NCI-H1092 treated with DMSO at 0.1 percent for 48 hours (cell line): ENCODE measurements around the gene ZNF283.
"Not testable (repeated sequence)": the region's sequence is repeated elsewhere in the genome, so short reads cannot be mapped to it uniquely, and the experiment has no call there.

Experiments used
- DNase-seq: peaks from one replicate; lab custom pipeline; 2025; lab: John Stamatoyannopoulos, UW

ZNF283 gene

GRCh38 chr19:43799502-43800142, 27.5 kb upstream of the ZNF283 start:
- DNase-seq: no peak

DNA sequence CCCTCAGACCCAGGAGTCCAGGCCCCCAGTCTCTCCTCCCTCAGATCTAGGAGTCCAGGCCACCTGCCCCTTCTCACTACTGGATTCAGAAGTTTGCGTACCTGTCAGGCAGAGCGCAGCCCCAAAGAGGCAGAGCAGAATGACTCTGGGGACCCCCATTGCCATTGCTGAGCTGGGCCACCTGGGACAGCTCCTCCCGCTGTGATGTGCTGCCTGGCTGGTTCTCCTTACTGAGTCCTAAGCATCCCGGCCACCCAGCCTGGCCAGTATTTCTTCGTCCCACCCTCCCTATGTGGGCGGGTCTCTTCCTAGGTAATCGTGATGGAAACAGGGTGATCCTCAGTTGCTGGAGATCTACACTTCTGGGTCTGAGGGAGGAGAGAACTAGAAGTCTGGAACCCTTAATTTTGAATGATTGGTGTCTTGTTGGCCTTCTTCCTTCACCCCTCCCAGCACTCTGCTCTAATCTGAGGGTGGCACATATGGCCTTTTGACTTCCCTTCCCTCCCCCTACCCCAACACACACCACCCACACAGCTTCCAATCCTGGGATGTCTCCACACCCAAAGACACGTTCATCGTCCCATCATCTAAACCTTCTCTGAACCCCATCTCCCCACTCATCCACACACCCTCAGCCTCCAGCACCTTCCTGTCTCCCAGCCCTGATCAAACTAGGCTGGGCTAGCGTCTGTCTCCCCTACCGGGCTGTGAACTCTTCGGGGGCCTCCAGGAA, 24.7 kb upstream of the ZNF283 start, which contains the start of gene LYPD5:
LYPD5 (minus strand) TSS at position 232 of the 736 bp plus-strand sequence; CDS start at position 165, 67 bp downstream.
- DNase-seq: no peak

- DNase-seq: no peak
Measured at GRCh38 chr19:43804432-43804831, 22.7 kb upstream of the ZNF283 start.

GRCh38 chr19:43806401-43806800, 20.7 kb upstream of the ZNF283 start:
- not testable (repeated sequence) for DNase-seq

DNA sequence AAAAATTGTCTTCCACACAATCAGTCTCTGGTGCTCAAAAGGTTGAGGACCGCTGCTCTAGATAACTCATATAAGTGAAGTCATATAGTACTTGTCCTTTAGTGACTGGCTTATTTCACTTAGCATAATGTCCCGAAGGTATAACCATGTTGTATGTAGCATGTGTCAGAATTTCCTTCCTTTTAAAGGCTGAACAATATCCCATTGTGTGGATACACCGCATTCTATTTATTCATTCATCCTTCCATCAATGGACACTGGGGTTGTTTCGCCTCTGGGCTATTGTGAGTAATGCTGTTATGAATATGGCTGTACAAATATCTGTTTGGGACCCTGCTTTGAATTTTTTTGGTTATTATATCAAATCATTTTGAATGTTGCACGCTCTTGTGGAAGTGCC, 20.3 kb upstream of the ZNF283 start:
- DNase-seq: no peak

DNA sequence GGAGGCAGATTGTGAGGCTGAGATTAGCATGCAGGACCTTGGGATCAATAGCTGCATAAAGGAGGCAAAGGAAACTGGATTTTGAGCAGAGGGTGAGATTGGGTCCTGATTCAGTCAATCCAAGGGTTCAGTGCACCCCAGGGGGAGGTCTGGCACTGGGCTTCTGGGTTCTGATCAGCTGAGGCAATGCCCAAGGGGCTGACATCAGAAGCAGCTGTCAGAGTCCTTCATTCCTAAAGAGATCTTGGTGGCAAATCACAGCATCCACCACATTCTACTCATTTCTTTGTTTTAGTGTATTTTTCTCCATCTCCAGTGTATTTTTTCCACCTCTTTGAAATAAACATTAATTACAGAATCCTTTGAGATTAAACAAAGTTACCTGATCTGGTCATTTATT, 19.5 kb upstream of the ZNF283 start:
- DNase-seq: no peak

DNA sequence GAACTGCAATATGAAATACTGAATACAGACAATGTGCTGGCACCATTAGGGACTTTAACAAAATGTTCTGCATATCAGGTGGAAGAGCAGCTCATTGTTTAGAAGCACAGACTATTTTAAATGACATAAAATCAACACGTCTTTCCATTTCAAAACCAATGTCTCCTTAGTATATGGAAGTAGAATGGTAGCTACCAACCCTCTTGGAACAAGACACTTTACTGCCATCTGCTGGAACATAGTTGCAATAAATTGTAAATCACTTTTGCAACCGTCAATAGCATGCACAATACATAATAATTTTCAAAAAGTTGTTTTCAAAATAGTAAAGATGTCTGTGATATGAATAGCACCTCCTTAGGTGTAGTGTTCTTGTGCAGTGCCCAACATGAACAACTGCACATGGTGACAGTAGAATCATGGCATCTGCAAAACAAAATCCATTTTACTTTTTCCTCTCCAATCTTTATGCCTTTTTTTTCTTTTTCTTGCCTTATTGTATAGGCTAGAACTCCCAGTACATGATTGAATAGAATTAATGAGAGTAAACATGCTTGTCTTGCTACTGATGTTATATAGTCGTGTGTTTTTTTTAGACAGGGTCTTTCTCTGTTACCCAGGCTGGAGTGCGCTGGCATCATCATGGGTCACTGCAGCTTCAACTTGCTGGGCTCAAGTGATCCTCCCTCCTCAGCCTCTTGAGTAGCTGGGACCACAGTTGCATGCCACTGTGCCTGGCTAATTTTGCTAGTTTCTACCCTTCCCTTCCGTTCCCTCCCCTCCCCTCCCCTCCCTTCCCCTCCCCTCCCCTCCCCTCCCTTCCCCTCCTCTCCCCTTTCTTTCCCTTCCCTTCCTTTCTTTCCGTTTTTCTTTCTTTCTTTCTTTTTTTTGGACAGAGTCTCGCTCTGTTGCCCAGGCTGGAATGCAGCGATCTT, 17.1 kb upstream of the ZNF283 start:
- peak; percentile 23 for DNase-seq

- DNase-seq: no peak
Measured at GRCh38 chr19:43811837-43812236, 15.3 kb upstream of the ZNF283 start.

DNA sequence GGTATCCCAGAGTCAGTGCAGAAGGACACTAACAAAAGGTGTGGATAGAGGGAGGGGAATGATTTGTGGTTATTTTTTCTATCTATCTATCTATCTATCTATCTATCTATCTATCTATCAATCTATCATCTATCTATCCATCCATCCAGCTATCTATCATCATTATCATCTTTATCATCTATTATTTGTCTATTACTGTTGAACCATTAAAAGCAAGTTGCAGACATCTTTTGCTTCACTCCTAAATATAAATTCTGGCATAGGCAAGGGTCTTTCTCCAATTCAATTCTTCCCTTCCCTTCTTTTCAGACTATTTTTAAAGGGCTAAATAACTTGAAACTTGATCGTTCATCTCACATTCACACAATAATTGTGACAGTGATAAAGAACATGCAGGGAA, 14.9 kb upstream of the ZNF283 start:
- no peak for DNase-seq

GRCh38 chr19:43812688-43813087, 14.4 kb upstream of the ZNF283 start:
- no peak for DNase-seq

DNA sequence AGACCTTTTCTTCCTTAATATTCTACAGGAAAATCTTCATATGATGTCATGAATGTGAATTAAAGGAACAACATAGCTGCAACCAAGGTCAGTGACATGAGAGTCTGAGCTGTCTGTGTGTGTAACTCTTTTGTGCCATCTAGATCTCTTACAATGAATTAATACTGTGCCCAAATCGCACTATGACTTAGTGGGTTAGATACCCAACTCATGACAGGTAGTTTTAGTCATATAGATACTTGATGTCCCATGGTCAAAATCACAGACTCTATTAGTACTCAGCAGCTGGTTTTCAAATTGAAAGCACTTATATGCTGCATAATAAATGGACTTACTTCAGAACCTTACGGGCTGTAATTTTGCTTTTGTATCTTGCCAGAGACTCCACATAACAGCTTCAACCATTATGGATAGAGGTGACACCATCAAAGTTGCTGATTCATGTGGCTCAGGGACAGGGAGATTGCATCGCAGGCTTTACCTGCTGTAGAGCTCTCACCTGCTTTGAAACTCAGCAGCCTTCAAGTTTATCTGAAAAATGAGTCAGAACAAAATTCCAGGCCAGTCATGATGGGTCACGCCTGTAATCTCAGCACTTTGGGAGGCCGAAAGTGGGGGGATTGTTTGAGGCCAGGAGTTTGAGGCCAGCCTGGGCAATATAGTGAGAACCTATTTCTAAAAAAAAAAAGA, 12.3 kb upstream of the ZNF283 start:
- no peak for DNase-seq

DNA sequence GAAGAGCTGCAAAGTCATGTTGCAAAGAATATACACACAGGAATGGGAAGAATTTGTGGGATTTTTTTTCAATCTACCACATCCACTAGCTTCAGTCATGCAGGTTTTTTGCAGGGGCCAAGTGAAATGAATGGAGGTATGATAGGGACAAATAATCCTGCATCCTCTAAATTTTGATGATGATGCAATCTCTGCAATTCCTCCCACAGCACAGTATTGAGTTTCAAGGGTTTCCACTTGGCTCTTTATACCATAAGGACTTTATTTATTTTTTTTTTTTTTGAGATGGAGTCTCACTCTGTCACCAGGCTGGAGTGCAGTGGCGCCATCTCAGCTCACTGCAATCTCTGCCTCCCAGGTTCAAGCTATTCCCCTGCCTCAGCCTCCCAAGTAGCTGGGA, 9.7 kb upstream of the ZNF283 start:
- not testable (repeated sequence) for DNase-seq

DNA sequence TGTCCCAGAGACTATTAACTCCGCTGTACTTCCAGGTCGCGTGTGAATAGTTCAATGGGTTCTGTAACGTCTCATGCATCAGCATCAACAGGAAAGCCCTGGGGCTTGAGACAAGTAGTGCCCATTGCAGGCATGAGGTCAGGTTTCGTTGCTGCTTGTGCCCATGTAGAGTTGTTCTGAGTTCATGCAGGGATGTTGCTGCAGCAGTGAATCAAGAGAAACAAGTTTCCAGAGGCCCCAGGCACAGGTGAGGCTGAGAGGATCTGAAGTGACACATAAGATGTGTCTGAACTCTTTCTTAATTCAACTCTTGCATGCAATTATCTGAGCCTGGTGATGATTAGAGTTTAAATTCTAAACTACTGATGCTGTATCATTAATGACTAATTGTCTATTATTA, 8.6 kb upstream of the ZNF283 start:
- no peak for DNase-seq

- no peak for DNase-seq
Measured at GRCh38 chr19:43820098-43820883, 6.8 kb upstream of the ZNF283 start.

DNA sequence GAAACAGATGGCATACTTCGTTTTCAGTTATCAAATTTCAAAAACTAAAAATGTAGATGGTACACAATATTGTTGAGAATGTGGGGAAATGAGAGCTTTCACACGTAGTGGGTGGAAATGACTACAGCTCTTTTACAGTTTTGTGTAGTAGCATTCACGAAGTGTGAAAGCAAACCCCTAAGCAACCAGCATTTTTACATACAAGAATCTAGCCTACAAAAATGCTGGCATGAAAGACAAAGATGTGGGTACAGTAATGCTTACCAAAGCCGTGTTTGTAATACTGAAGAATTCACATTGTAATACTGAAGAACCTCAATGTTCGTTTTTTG, 6.3 kb upstream of the ZNF283 start:
- DNase-seq: no peak

DNA sequence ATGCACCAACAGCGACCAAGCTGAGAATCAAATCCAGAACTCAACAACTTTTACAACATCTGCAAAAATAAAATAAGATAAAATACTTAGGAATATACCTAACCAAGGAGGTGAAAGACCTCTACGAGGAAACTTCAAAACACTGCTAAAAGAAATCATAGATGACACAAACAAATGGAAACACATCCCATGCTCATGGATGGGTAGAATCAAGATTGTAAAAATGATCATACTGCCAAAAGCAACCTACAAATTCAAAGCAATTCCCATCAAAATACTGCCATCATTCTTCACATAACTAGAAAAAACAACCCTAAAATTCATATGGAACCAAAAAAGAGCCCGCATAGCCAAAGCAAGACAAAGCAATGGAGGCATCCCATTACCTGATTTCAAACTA, 3.3 kb upstream of the ZNF283 start:
- DNase-seq: not testable (repeated sequence)

GRCh38 chr19:43824572-43824971, 2.5 kb upstream of the ZNF283 start:
- DNase-seq: not testable (repeated sequence)

DNA sequence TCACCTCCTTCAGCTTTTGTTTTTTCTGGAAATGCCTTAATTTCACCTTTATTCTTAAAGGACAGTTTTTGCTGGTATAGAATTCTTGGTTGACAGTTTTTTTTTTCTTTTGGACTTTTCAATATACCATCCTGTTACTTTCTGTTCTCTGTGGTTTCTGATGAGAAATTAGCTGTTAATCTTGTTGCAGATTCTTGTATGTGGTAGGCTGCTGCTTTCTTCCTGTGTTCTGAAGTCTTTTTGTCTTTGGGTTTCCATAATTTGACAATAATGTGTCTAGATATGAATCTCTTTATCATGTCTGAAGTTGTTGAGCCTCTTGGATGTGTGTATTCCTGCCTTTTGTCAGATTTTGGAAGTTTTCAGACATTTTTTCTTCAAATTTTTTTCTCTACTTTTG, 12.0 kb downstream of the ZNF283 start:
- DNase-seq: no peak

DNA sequence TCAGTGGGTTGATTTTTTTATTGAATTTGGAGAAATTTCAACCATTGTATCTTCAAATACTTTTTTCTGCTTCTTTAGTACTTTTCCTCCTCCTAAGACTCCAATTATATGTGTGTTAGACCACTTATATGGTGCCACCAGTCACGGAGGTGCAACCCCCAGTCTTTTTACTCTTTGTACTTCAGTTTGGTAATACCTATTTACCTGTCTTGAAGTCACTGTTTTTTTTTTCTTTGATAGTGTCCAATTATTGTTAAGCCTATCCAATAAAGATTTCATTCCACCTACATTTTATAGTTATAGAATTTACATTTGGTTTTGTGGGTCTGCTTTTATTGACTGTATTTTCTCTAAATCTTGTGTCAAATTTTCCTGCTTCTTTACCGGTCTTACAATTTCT, 14.9 kb downstream of the ZNF283 start:
- no peak for DNase-seq

- DNase-seq: no peak
Measured at GRCh38 chr19:43847246-43847645, 20.1 kb downstream of the ZNF283 start.

DNA sequence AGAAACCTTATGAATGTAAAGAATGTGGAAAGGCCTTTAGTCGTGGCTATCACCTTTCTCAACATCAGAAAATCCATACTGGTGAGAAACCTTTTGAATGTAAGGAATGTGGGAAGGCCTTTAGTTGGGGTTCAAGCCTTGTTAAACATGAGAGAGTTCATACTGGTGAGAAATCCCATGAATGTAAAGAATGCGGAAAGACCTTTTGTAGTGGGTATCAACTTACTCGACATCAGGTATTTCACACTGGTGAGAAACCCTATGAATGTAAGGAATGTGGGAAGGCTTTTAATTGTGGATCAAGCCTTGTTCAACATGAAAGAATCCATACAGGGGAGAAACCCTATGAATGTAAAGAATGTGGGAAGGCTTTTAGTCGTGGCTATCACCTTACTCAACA, 20.8 kb downstream of the ZNF283 start:
- no peak for DNase-seq
